GDM1 (cell line): Measurements from ENCODE around the gene LYPD1.

Experiments used
- DNase-seq: peaks from one replicate; lab custom pipeline; 2025; lab: John Stamatoyannopoulos, UW

The LYPD1 gene

DNA sequence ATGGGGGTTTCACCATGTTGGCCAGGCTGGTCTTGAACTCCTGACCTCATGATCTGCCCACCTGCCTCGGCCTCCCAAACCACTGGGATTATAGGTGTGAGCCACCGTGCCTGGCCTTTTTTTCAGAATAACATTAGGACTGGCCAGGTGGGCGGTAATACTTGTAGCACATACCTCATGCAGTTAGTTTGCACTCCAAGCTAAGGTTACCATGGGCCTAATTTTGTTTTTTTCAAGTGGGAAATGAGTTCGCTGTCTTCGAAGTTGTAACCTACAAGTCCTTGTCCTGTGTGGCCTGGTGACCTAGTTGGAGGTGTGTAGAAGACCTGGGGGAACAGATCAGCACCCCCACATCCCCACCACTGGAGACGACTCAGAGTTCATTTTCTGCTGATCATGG is 74.8 kb downstream of the LYPD1 start:
- DNase-seq, result no peak
